ENCODE measurements around the gene PWWP2A. TPM values are rescaled to one million over a fixed set of nuclear protein-coding genes. Genes with fewer than 3 reads are reported as not detected.

PWWP2A gene
- polyA plus RNA-seq (2013, experiment 1 of 2) = 24.0 TPM
- polyA plus RNA-seq (2013, experiment 2 of 2) = 22.5 TPM

- Histone ChIP-seq H2BK15ac (ENCODE audit: low read depth, poor library complexity, severe bottlenecking) (peak within 1 kb of the TSS; percentile 99), H2AFZ (ENCODE audit: low read depth, low read length) (peak within 1 kb of the TSS; percentile 90), H3K18ac (ENCODE audit: low read depth in 1 of 2, low read length in 2 of 2) (peak within 1 kb of the TSS; percentile 98 to 99), H3K9me3 (ENCODE audit: control insufficient read depth, low read length) (no peaks in the 10 kb centered on the region), H3K27me3 (ENCODE audit: control insufficient read depth in 1 of 2, insufficient read depth in 1 of 2, low read length in 2 of 2) (peaks cover 0 to 6% of the 10 kb centered on the region in 2 experiments), H3K4ac (ENCODE audit: low read depth in 1 of 2, low read length in 2 of 2) (peak within 1 kb of the TSS; percentile 93 to 100), H3K79me1 (replicated peaks; ENCODE audit: low read length, poor library complexity, severe bottlenecking) (peaks cover 14% of the 10 kb centered on the region), H4K91ac (ENCODE audit: low read length) (peak within 1 kb of the TSS; percentile 80), H2BK120ac (ENCODE audit: low read depth, low read length) (peak within 1 kb of the TSS; percentile 98), H3K14ac (ENCODE audit: low read length in 2 of 2) (peak within 1 kb of the TSS; percentile 88 to 100), H3K27ac (ENCODE audit: low read length, poor library complexity, severe bottlenecking) (peak within 1 kb of the TSS; percentile 75), H4K8ac (ENCODE audit: low read length) (peak within 1 kb of the TSS; percentile 84), H3K4me1 (ENCODE audit: control insufficient read depth, insufficient read depth, low read depth, low read length) (peaks cover 5% of the 10 kb centered on the region), H3K4me2 (ENCODE audit: low read length, poor library complexity, severe bottlenecking) (peak within 1 kb of the TSS; percentile 94), H2AK5ac (ENCODE audit: low read length, severe bottlenecking) (no peak within 1 kb of the TSS), H3K36me3 (ENCODE audit: control insufficient read depth in 1 of 2, insufficient read depth in 2 of 2, low read depth in 1 of 2, low read length in 2 of 2) (peaks cover 14 to 23% of the 10 kb centered on the region in 2 experiments), H2BK5ac (ENCODE audit: low read depth, low read length, poor library complexity, severe bottlenecking) (peak within 1 kb of the TSS; percentile 84), H3K23ac (ENCODE audit: low read length in 2 of 2) (peak within 1 kb of the TSS; percentile 37 to 99), H3K4me3 (ENCODE audit: insufficient read depth in 1 of 2, low read depth in 1 of 2, low read length in 2 of 2) (peak within 1 kb of the TSS; percentile 86 to 93), H2BK12ac (ENCODE audit: low read length in 2 of 2) (peak within 1 kb of the TSS; percentile 33 to 93), H3K9ac (ENCODE audit: low read length) (peak within 1 kb of the TSS; percentile 89)
- WGBS = under 1% methylated on average over 54 of the region's 55 CpGs
- DNase-seq = peak; percentile 100
These were observed at the start of gene PWWP2A for GRCh38 chr5:160119142-160119904. Gene PWWP2A (minus strand): TSS chr5:160119450. CDS start chr5:160119388, 62 bp downstream.

- Histone ChIP-seq H2AFZ (ENCODE audit: low read depth, low read length) (no peak overlapping the region), H3K4ac (ENCODE audit: low read depth in 1 of 2, low read length in 2 of 2) (peak overlapping the region; percentile 43 to 46), H3K36me3 (ENCODE audit: control insufficient read depth in 1 of 2, insufficient read depth in 2 of 2, low read depth in 1 of 2, low read length in 2 of 2) (no peaks in the 10 kb centered on the region), H3K4me3 (ENCODE audit: insufficient read depth in 1 of 2, low read depth in 1 of 2, low read length in 2 of 2) (no peak overlapping the region), H4K8ac (ENCODE audit: low read length) (no peak overlapping the region), H4K91ac (ENCODE audit: low read length) (peak overlapping the region; percentile 31), H3K14ac (ENCODE audit: low read length in 2 of 2) (no peak overlapping the region), H3K9me3 (ENCODE audit: control insufficient read depth, low read length) (no peaks in the 10 kb centered on the region), H2BK12ac (ENCODE audit: low read length in 2 of 2) (peak overlapping the region; percentile 43 to 86), H3K9ac (ENCODE audit: low read length) (no peak overlapping the region), H3K4me2 (ENCODE audit: low read length, poor library complexity, severe bottlenecking) (no peak overlapping the region), H2BK15ac (ENCODE audit: low read depth, poor library complexity, severe bottlenecking) (peak overlapping the region; percentile 26), H2BK5ac (ENCODE audit: low read depth, low read length, poor library complexity, severe bottlenecking) (no peak overlapping the region), H3K23ac (ENCODE audit: low read length in 2 of 2) (no peak overlapping the region), H3K27ac (ENCODE audit: low read length, poor library complexity, severe bottlenecking) (no peak overlapping the region), H2BK120ac (ENCODE audit: low read depth, low read length) (peak overlapping the region; percentile 69), H3K27me3 (ENCODE audit: control insufficient read depth in 1 of 2, insufficient read depth in 1 of 2, low read length in 2 of 2) (no peaks in the 10 kb centered on the region), H3K4me1 (ENCODE audit: control insufficient read depth, insufficient read depth, low read depth, low read length) (peaks cover 7% of the 10 kb centered on the region), H3K18ac (ENCODE audit: low read depth in 1 of 2, low read length in 2 of 2) (peak overlapping the region; percentile 42 to 51), H3K79me1 (replicated peaks; ENCODE audit: low read length, poor library complexity, severe bottlenecking) (no peaks in the 10 kb centered on the region), H2AK5ac (ENCODE audit: low read length, severe bottlenecking) (peak overlapping the region; percentile 8)
- no peak for DNase-seq
- 85% methylated on average over 3 of the region's 3 CpGs for WGBS
These were observed 48.4 kb upstream of the PWWP2A start for GRCh38 chr5:160167624-160168165.

GRCh38 chr5:160166973-160167623 lies 47.8 kb upstream of the PWWP2A start:
- WGBS = 61% methylated on average over 10 of the region's 10 CpGs
- no peak overlapping the region for H3K4me3 ChIP-seq (ENCODE audit: insufficient read depth in 1 of 2, low read depth in 1 of 2, low read length in 2 of 2)
- no peak overlapping the region for H2BK15ac ChIP-seq (ENCODE audit: low read depth, poor library complexity, severe bottlenecking)
- no peak overlapping the region for H3K4me2 ChIP-seq (ENCODE audit: low read length, poor library complexity, severe bottlenecking)
- no peak overlapping the region for H4K91ac ChIP-seq (ENCODE audit: low read length)
- no peak overlapping the region for H3K23ac ChIP-seq (ENCODE audit: low read length in 2 of 2)
- H3K14ac ChIP-seq (ENCODE audit: low read length in 2 of 2) = no peak overlapping the region
- H2BK5ac ChIP-seq (ENCODE audit: low read depth, low read length, poor library complexity, severe bottlenecking) = no peak overlapping the region
- H3K4me1 ChIP-seq (ENCODE audit: control insufficient read depth, insufficient read depth, low read depth, low read length) = peaks cover 7% of the 10 kb centered on the region
- H3K36me3 ChIP-seq (ENCODE audit: control insufficient read depth in 1 of 2, insufficient read depth in 2 of 2, low read depth in 1 of 2, low read length in 2 of 2) = no peaks in the 10 kb centered on the region
- peak overlapping the region in 1 of 2 experiments; percentile 28 for H3K18ac ChIP-seq (ENCODE audit: low read depth in 1 of 2, low read length in 2 of 2)
- no peak overlapping the region for H2AFZ ChIP-seq (ENCODE audit: low read depth, low read length)
- H3K79me1 ChIP-seq (replicated peaks; ENCODE audit: low read length, poor library complexity, severe bottlenecking) = no peaks in the 10 kb centered on the region
- no peak overlapping the region for H3K9ac ChIP-seq (ENCODE audit: low read length)
- H3K27me3 ChIP-seq (ENCODE audit: control insufficient read depth in 1 of 2, insufficient read depth in 1 of 2, low read length in 2 of 2) = no peaks in the 10 kb centered on the region
- peak overlapping the region; percentile 58 for H2BK120ac ChIP-seq (ENCODE audit: low read depth, low read length)
- peak overlapping the region; percentile 74 to 78 for H2BK12ac ChIP-seq (ENCODE audit: low read length in 2 of 2)
- DNase-seq = peak; percentile 30
- H3K27ac ChIP-seq (ENCODE audit: low read length, poor library complexity, severe bottlenecking) = peak overlapping the region; percentile 100
- peak overlapping the region in 1 of 2 experiments; percentile 26 for H3K4ac ChIP-seq (ENCODE audit: low read depth in 1 of 2, low read length in 2 of 2)
- H4K8ac ChIP-seq (ENCODE audit: low read length) = no peak overlapping the region
- H3K9me3 ChIP-seq (ENCODE audit: control insufficient read depth, low read length) = no peaks in the 10 kb centered on the region
- H2AK5ac ChIP-seq (ENCODE audit: low read length, severe bottlenecking) = peak overlapping the region; percentile 39

Data from mesenchymal stem cell (in vitro differentiated cells and primary cell).